Activated effector memory CD4-positive, alpha-beta T cell treated with anti-CD3 and anti-CD28 coated beads, Interleukin-2, amount 50 U/mL, for 16 hours (primary cell): ENCODE data around the gene IL36B.

Experiments used
- DNase-seq: peaks from one replicate; pipeline ENCODE4 v3.0.0-alpha.2; 2020

IL36B gene

DNA sequence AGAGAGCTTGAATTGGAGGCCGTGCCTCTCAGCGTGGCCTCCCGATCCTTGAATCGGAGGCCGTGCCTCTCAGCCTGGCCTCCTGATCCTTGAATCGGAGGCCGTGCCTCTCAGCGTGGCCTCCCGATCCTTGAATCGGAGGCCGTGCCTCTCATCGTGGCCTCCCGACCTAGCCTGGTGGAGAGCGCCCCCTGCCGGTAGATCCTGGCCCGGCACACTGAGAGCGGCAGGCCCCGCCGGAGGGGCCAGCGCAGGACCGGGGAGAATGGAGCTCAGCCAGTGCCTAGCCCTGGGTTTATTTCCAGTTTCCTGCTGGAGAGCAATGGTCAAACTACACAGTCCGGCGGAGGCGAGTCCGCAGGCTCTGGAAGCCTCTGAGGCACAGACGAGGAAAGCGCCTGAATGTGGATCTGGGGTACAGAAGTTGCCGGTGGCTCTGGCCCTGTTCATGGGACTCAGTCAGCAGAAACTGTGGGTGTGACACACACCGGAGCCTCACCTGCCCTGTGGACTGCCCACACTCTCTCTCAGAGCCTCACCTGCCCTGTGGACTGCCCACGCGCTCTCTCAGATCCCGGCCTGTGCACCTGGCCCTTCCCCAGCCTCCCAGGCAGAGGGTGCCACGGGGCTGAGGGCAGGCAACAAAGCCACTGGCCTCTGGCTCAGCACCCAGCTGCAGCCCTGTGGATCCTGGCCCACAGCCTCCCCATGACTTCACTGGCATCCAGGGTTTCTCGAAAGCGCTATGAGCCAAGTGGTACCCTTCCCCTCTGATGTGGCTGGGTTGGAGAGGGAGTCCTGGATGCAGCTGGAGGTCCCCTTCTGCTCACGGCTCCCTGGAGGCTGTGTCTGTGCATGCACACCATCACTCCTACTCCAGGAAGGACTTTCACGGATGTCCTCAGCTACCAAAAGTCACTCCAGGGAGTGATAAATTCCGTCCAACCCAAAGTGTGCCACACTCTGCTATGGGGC lies 1.5 kb downstream of the IL36B start:
- DNase-seq: no peak

DNA sequence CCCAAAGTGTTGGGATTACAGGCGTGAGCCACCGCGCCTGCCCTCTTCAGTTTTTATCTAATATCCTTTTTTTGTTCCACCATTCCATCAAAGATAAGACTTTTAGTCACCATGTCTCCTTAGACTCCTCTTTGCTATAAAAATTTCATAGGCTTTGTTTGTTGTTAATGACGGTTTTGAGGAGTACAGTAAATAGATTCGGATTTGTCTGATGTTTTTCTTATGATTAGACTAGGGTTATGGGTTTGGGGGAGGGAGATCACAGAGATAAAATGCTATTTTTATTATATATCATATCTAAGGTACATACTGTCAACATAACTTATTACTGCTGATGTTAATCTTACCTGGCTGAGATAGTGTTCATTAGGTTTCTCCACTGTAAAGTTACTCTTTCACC lies 6.2 kb downstream of the IL36B start:
- no peak for DNase-seq

DNA sequence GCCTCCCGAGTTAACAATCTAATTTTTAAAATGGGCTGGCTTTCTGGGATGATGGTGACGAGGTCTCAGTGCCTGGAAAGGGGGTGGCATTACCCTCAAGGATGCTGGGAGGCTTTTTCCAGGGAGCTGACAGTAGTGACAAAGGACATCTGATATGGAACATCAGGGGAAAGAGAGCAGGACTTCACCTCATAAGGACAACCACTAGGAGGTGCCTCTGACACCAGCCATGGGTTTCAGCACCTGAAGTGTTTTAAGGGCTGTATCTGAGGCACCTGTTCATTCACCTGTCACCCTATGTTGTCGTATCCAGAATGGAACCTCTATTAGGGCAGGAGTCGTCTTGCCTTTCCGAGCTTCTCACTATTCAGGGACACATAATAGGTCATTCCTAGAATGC lies 10.8 kb downstream of the IL36B start:
- no peak for DNase-seq

DNA sequence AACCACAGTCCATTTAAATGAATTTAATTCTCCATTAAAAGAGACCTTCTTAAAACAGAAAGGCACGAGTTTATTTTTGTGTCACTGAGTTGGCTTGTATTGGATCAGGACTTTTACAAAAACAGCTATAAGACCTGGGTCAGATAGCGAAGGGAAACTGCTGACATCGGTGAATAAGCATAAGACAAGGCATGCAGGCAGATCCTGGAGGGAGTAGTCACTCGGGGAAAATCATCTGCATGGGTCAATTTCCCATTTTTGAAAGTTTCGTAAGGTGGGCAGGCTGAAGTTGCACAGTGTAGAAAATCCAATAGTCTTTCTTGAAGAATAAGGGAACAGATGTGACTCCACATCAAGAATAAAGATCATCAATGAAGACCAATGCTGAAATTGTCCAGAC lies 12.9 kb downstream of the IL36B start:
- no peak for DNase-seq

DNA sequence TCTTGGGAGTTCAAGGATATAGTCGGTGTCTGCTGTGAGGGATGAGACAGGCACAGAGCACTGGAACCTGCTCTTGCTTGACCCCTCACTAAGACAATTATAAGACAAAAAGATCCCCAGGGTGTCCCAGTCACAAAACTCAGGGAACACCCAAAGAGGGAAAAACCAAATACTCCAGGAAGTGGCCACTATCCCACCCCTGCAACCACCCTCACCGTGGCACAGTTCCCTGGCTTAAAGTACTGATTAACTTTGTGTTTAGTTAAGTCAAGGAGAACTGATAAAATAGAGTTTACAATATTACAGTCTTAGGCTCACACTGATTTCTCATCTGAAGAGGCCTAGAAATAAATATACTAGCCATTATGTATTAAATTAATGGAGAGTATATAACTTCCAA lies 13.5 kb downstream of the IL36B start:
- DNase-seq: no peak

DNA sequence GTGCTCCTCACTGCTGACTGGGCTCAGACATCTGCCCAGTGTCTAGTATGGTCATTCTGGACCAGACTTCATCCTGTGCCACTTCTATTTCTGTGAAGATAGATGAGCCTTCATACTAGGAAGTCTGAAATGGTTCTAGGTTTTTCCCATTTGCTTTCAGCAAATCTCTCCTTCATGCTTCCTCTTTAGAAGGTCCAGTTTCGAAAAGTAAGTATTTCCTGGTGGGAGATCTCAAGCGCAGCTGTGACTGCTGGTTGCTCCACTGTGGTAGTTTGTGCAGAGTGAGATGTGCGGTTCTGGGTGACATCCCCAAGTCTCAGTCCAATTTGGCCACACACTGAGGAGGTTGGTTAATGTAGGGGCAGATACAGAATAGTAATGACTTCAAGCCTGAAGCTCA lies 14.4 kb downstream of the IL36B start:
- no peak for DNase-seq

DNA sequence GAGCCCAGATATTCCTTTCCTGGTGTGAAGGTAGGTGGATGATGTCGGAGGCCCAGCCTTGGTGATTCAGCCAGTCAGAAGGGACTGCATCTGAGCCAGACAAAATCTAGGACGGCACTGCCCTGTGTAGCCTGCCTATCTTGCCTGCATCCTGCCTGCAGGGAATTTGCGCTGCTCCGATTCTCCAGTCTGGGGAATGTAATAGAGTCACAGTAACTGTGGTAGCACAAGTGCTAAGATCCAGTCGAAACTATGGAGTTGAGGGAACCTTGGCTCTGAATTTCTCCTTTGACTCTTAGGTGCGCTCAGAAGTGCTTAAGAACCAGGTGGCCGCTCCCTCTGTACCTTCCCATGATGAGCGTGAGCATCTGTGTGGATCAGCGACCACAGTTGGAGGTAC lies 15.9 kb downstream of the IL36B start:
- no peak for DNase-seq

DNA sequence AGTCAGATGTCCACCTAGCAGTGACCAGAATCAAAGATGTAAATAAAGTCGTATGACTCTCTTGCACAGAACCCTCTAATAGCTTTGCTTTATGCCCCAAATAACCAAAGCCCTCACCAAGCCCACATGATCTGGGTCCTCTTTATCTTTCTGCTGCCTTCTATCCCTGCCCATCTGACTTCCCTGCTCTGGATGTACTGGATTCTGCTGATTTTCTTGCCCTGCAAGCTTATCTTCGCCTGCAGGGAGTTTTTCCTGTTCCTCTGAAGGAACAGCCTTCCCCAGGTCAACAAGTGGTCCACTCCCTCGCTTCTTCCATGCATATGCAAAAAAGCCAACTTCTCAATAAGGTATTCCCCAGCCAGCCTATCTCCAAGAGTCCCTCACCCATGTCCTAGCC lies 18.7 kb downstream of the IL36B start:
- no peak for DNase-seq

DNA sequence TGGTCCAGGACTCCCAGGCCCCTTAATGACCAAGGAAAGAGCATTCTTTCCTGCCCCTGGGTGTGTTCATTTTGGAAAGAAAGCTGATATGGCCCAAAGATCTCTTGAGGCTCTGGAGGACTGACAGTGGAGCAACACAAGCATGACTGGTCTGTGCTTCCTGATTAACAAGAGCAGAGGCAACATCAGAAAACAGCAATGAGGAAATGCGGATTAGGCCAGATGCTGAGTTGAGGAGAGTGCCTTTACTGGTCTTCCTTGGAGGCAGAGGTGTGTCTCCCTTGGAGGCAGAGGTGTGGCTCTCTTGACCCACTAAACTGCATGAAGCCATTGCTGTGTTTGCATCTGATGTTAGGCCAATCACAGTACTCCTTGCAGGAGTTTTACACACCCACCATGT lies 19.9 kb downstream of the IL36B start:
- no peak for DNase-seq

DNA sequence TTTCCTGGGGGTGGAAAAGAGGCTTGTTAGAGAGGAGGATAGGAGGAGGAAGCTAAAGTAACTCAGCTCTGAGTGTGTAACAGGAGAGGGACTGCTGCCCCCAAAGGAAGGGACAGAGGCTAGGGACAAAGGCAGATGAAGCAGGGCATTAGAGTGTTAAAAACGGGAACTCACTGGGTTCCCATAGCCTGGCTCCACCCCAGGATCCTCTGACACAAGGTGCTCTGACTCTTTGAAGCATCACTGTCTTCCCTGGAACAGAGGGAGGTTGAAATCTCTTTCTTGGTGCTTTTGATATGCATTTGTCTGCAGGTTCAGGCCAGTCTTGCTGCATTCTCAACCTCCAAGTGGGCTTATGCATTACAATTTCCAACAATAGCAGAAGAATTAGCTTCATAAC lies 24.6 kb downstream of the IL36B start:
- no peak for DNase-seq

DNA sequence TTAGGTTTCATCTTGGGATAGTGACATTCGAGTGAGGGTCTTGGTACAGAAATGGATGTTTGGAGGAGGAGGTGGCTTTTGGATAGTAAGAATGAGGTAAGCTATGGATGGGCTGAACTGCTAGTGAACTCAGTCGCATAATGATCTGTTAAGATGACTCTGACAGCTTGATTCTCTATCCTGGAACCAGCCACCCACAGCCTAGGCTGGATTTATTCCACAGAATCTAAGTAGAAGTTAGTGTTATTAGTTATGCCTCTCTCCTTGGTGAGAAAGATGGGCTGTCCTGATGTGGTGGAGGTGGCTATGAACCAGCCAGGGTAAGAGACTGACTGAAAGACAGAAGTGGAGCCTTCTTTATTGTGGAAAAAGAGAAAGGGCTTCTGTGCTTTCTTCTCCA lies 25.0 kb downstream of the IL36B start:
- DNase-seq: no peak

DNA sequence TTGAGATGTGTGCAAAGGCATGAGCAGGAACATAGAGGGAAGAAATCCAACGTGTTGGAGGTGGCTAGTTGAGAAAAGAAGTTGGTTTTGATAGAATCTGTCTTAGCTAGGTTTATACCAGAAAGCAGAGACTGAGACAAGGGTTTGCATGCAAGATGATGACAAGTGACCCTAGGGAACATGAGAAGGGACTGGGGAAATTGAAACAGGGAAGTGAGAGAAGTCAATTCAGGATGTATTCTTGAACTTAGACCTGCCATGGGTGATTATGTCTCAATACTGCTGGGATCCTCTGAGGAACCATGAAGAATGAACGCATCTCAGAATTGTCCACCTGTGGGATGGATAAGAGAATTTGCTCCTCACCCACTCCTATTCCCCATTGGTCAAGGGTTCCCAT lies 26.9 kb downstream of the IL36B start:
- DNase-seq: no peak

DNA sequence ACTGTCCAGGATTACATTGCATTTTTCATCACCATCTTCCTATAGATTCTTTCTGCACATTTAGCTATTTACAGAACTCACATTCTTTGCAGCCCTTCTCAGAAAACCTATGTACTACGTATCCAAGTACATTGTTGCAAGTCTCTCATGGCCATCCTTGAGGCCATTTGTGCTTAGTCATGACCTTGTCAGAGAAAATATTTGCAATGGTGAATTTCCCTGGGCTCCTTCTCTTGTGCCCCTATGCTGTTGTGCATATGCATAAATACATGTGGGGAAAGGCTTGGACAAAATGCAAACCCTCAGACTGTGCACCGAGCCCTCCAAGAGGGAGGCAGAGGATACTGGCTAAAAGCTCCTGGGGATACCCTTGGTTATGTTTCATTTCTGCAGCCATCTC lies 27.9 kb downstream of the IL36B start:
- DNase-seq: no peak

DNA sequence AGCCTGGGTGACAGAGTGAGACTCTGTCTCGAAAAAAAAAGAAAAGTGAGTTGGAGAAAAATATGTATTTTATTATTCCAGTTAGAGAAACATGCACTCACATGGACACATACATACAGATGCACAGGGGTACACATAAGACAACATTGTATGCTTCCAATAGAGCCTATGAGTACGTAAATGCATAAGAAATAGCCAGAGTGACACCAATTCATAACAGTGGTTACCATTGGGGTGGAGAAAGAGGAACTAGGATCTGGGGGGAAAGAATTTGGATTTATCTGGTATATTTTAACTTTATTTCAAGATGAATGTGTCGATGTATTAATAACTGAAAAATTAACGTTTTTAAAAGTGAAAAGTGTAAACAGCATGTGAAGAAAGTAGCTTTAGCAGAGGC lies 31.4 kb downstream of the IL36B start:
- no peak for DNase-seq

DNA sequence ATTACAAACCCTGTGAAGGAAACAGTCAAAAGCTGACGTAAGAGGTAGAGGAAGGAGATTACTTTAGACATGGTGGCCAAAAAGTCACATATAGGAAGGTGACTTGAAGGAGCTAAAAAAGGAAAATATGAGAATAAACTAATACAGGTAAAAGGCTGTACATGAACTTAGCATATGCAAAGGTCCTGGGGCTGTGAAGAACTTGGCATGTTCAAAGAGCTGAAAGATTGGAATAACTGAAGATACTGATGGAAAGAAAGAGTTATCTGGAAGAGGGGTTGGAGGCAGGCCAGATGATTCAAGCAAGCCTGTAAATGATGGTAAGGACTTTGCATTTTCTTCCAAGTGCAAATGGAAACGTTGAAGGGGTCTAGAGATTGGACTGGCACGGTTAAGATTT lies 34.2 kb downstream of the IL36B start:
- no peak for DNase-seq

DNA sequence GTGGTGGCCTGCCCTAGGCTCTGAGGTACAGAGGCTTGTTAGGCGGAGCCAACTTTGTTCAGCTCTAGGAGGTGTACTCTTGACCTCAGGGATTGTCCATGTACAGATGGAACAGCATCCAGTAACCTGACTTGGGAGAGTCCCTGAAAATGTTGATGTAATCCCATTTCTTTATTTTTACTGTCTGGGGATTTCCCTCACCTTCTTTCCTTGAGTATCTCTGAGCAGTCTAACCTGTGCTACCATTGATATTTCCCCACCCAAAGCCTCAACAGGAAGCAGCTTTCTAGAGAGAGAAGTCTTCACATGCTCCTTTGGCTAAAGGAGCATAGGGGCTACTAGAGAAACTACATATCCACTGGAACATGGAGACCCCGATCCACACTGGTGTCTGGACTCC lies 37.0 kb downstream of the IL36B start:
- no peak for DNase-seq

DNA sequence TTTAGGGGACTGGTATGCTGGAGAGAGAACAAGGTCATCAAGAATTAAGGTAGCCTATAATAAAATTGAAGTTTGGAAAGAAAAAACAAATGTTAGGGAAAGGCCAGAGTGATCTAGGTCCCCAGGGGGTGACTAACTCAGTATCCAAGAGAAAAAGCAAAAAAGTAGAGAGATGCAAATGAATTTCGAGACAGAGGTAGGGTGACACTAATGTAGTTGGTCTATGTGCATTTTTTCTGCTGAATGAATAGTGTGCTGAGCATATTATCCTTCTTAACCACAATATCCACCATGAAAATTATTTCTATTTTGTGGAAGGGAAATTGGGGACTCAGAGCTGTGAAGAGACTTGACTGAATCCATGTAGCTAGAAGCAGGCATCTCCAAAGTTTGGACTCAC lies 37.6 kb downstream of the IL36B start:
- DNase-seq: no peak

DNA sequence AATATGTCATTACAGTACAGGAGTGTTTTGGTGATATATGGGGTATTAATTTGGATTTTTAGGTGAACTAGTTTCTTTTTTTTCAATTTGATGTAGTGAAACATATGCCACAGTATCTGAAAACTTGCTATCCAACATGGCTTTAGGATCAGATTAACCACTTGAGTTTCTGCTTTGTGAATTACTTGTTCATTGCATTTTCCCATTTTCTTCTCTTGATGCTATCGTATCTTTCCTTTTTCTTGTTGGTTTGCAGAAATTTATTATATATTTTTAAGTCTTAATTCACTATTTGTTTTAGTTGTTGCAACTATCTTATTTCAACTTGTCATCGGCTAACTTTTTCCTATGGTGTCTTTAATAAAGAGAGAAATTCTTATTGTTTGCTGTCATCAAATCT lies 38.6 kb downstream of the IL36B start:
- no peak for DNase-seq

DNA sequence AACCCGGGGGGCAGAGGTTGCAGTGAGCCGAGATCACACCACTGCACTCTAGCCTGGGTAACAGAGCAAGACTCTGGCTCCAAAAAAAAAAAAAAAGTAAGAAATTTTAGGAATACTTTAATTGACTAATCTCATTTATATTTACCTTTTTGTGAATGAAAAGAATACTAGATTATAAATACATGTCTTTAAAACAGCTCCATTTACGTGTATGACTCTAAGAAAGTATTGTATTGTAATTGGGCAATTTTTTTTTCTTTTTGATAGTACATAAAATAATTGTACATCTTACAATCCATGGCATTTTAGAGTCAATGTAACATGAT lies 39.4 kb downstream of the IL36B start:
- DNase-seq: no peak

DNA sequence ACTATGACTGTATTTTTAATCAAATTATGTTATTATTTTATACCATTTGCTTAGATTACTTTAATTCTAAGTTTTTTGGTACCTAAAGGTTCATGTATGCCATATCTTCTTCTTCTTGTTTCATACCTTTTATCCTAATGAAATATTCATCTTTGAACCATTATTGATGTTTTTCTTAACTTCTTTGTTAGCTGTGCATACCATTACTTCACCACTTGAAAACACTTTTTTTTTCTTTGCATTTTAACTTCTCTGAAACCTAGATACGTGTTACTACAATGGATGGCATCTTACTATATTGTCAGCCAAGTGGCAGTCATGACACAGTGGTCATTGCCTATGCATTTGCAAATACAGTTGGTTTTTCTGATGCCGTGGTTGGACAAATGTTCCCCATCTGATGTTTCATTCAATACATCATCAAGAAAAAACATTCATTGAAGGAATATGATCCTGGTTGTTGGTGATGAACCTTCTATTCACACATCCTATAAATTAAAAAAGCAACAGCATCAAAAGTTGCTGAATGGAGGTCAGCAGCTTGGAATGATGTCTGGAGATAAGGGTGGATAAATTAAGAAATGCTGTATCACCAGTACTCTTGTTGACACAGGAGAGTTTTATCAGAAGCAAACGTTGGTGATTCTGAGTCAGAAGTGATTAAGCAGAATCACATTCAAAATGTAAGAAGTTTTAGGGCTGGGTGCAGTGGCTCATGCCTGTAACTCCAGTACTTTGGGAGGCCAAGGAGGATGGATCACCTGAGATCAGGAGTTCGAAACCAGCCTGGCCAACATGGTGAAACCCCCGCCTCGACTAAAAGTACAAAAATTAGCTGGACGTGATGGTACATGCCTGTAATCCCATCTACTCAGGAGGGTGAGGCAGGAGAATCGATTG lies 40.0 kb downstream of the IL36B start:
- DNase-seq: no peak

DNA sequence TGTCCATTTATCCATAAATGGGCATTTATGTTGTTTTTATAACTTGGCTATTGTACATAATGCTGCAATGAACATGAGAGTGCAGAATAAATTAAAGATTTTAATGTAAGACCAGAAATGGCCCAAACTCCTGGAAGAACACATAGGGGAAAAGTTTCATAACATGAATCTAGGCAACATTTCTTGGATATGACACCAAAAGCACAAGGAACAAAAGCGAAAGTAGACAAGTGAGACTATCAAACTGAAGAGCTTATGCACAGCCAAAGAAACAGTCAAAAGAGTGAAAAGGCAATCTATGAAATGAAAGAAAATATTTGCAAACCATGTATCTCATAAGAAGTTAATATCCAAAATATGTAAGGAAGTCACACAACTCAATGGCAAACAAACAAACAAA lies 41.6 kb downstream of the IL36B start:
- no peak for DNase-seq

DNA sequence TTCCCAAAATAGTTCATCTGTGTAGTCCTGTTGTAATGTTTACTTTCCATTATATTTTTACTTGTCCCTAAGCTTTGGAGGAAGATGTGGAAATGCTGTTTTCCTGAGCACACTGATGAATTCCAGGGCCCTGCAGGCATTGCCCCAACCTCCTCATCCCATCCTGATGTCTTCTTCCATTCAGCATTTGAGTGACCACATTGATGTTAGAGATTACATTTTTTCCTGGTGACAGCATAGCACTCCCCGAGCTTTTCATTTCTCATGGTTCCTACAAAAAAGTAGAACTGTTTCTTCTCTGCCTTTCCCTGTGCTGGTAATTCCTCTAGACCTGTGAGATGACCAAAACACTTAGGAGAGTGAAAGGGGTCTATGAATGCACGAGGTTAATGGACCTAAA lies 42.6 kb downstream of the IL36B start:
- DNase-seq: no peak

DNA sequence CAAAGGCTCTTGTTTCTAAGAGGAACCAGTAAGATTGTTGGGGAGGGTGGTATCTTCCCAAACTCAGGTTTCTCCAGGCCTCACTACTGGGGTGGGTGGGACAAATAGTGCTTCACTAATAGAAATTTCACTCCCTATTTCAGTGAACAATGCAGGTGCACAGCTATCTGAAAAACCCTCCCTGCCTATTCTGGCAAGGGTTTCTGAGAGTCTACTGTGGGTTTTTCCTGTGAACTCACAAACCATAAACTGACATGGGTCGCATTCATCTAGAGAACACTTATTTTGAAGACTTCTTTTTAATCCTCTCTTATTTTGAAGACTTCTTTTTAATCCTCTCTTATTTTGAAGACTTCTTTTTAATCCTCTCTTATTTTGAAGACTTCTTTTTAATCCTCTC lies 43.0 kb downstream of the IL36B start:
- DNase-seq: no peak

DNA sequence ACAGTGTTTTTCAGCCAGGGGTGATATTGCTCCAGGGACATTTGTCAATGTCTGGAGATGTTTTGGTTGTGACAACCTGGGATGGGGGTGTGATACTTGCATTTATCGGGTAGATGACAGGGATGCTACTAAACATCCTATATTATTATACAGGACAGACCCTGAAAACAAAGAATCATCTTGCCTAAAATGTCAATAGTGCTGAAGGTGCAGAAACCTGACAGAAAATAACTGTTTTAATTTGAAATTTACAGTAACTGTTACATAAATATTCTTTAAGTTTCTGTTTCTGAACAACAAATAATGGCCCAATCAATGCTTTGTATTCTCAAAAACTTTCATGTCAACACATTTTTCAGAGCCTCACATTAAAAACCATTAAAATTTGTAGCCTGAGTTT lies 45.4 kb downstream of the IL36B start:
- DNase-seq: no peak
